Embryonic facial prominence (tissue), 1 donor: ENCODE data around the gene SSBP2.
"Not testable (repeated sequence)": the region's sequence is repeated elsewhere in the genome, so short reads cannot be mapped to it uniquely, and the experiment has no call there.

Experiments used
- DNase-seq: peaks from one replicate; pipeline ENCODE4 v3.0.0-alpha.2; 2016; ENCODE audit errors: extremely low spot score

Gene SSBP2

GRCh38 chr5:81729276-81729675 lies 21.6 kb downstream of the SSBP2 start:
- DNase-seq = no peak

- DNase-seq = no peak
These were observed 22.6 kb downstream of the SSBP2 start for GRCh38 chr5:81728301-81728700.

DNA sequence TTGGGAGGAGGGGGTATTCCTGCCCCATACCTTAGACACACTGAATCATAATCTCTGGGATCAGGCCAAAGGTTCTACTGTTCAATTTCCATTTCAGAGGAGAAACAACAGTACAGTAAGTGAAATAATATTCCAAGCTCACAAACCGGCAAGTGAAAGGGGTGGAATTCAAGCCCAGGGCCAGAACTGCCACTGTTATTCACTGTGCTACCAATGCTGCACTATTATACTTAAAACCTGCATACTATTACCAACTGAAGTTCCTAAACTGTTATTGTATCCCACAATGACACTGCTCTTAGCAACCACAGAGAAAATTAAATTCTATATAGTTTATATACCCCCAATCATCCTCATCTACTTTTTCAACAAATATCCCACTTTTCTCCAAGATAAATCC lies 24.6 kb downstream of the SSBP2 start:
- DNase-seq = no peak

DNA sequence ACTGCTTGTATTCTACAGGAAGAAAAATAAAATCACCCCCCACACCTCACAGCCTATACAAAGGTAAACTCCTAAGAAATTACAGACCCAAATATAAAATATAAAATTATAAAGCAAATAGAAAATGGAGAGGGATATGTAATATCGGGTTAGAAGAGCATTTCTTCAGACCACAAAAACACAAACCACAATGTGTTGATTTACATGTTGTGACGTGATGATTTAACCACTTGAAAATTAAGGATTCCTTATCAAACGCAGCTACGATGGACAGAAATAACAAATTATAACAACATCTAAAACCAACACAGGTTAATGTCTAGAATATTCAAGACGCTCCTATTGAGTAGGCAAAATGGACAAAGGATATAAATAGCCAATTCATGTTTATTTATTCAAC lies 26.3 kb downstream of the SSBP2 start:
- DNase-seq = no peak

DNA sequence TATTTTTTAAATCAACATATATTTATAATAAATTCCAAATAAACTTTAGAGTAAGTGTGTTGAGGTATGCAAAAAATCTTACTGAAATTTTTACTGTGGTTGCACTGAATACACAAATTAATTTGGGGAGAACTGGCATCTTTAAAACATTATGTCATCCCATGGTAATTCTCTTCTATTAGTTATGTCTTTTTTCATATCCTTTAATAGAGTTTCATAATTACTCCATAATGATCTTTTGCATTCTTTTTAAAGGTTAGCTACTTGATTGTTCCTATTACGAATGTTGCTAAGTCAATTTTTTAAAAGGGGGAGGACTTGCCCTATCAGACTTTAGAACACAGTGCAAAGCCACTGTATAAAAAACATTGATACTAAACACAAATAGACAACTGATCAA lies 26.8 kb downstream of the SSBP2 start:
- no peak for DNase-seq

DNA sequence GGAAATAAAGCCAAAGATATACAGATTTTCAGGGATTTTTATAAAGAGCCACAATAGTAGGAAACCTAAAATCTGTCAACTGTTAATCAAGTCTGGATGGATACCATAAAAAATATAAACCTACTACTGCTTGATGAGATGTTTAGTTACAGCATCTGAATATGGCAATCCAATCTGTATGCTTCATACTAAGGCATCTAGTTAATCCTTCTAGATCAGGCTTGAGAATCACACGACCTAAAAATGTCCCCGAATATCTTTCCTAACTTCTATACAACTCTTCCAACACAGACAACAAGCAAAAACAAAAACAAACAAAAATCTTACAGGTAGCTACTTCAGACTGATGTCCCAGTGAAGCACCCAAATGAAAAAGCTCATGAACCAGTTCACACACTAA lies 29.8 kb downstream of the SSBP2 start:
- DNase-seq = no peak

DNA sequence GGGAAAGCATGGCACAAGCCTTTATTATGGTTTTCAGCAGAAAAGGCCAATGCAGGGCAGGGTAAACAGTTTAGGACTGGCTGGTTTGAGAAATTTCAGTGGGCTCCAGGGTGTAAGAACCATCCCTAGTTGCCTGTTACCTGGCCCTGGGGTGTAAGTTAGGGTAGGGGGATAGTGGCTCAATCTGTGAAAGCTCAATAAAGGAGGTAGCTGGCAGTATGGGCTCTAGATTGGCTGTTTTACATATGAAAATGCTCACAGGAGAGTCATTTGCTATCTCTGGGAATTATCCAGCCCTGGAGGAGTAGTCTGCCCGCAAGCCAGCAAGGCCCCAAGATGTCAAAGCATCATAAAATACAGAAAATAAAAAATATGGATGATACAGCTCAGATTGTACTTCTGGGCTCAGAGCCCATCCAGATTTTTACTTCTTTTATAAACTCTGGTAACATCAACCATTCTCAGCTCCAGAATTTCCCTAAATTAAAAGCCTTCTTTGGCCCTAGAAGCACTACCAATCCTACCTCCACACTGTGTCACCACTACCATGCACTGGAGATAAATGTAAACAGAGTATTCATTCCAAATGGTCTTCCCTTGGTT lies 31.1 kb downstream of the SSBP2 start:
- DNase-seq = no peak

DNA sequence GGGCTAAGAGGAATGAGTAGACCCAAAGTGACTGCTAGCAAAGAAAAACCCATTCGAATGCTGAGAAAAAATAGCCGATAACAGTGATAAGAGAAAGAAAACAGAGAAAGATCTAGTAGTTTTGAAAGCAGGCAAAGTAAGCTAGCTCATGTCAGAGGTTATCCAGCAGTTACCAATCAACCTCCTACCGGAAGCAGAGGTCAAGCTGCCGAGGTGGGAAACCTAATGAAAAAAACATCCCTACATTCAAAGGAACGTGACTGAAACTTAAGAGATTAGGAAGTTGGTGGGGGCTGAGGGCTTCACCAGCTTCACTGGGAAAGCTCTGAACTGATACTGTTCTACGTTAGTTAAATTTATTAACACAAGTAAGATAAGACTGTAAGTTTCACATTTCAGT lies 32.6 kb downstream of the SSBP2 start:
- DNase-seq = no peak

GRCh38 chr5:81717860-81718259 lies 33.0 kb downstream of the SSBP2 start:
- DNase-seq = no peak

DNA sequence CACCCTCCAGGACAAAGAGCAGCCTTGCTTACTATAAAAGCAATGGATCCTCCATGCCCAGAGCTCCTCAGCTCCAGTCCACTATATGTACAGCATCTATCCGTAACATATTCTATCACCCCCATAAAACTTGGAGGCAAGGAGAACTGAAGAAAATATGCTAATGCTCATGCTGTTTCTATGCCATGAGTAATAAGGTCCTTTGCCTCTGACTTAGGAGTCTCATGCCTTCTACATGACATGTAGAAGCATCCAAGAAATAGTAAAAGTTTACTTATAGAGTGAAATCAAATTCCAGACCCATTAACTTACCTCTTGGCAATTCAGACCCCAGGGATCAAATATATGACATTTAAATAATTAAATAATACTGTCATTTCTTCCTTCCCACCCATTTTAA lies 33.7 kb downstream of the SSBP2 start:
- no peak for DNase-seq

GRCh38 chr5:81714076-81714475 lies 36.8 kb downstream of the SSBP2 start:
- DNase-seq = not testable (repeated sequence)

DNA sequence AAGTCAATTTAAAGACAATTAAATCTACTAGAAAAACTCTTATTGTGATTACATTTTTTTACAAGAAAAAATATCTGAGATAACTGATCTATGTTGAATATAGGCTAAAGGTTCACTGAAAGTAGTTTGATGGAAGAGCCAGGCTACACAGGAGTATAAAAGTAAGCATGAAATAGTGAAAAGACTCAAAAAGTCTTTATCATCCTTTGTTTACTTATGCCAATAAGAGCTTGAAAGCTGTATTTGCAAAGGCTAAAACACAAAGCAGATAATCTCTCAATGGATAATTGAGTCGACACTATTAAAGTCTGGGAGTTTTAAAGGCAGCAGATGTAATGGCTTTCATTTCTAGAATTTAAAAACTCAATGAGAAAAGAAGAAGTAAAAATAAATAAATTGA lies 42.0 kb downstream of the SSBP2 start:
- no peak for DNase-seq

DNA sequence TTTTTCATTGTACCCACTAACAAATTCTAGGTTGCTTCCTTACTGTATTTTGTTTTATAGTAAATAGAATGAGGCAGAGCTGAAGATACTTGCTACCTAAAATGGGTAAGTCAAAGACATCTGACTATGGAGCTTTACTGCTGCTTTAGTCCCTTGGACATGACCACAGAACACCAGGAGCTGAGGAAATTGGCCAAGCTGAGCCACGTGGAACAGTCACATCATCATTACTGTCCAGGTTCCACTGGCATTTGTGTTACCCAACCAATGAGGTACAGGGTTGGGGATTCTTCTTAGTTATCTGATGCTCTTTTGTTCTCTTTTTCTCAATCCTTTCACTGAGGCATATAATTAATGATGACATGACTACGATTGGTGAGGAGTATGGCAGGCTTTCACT lies 47.1 kb downstream of the SSBP2 start:
- no peak for DNase-seq

DNA sequence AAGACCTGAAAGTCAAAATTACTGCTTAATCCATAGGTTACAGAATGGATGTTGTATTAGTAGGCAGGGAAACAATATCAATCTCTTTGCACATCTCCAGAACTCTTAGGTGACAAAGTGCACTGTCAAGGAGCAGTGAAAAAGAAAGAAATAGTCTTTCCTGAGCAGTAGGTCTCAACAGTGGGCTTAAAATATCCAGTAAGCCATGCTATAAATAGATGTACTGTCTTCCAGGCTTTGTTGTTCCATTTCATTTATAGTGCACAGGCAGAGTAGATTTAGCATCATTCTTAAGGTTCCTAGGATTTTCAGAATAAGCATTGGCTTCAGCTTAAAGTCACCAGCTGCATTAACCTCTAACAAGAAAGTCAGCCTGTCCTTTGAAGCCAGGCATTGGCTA lies 50.7 kb downstream of the SSBP2 start:
- DNase-seq = no peak

- DNase-seq = no peak
These were observed 52.1 kb downstream of the SSBP2 start for GRCh38 chr5:81698813-81699212.

DNA sequence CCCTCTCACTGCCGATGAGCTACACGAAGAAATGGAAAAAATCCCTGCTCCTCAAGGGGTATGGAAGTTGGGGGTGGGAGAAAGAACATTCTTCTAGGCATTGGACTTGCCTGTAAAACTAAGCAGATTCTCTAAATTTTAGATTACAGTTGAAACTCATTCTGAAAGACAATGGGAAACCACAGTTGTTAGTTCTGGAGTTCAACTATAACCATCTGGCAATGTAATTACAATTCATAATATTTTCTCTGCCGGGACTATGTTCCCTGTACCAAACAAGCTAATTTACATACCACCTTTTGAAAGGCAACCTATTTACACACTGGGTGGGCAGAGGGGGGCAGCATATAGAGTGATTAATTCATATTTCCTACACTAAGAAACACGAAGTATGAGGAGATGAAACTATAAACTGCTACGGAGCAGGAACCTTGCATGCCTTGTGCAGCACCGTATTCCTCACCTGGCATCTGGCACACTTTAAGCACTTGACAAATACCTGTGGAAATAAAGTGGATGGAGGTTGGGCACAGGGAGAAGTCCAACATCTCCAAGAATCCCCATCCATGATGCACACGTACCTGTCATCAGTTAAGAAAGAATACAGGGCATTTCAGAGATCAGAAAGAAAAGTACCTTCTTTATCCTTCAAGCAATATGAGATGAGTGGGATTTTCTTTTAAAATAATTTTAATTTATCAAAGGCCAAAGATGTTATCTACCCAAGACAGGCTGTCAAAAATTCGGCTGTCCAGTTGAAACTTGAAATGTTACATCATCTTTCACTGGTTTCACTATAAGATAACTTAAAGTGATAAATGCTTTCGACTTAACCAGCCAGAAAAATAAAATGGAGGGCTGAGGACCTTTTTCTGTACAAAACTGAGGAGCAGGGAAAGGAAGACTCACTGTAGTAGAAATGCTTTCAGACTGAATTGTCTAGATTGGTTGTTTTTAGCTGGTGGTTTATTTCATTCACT lies 54.2 kb downstream of the SSBP2 start:
- DNase-seq = no peak

GRCh38 chr5:81694726-81695125 lies 56.2 kb downstream of the SSBP2 start:
- no peak for DNase-seq

- no peak for DNase-seq
These were observed 62.7 kb downstream of the SSBP2 start for GRCh38 chr5:81688215-81688614.

GRCh38 chr5:81687292-81687691 lies 63.6 kb downstream of the SSBP2 start:
- no peak for DNase-seq

- DNase-seq = no peak
These were observed 65.4 kb downstream of the SSBP2 start for GRCh38 chr5:81685471-81685870.

DNA sequence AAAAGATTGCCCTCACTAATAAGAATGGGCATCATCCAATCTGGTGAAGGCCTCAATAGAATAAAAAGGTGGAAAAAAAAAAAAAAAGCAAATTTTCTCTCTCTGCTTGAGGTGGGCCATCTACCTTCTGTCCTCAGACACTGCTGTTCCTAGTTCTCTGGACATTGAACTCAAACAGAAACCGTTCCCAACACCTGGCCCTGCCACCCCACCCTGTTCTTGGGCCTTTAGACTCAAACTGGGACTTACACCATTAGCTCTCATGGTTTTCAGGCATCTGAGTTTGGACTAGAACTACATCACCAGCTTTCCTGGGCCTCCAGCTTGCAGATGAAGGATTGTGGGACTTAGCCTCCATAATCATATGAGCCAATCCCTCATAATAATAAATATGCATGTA lies 71.0 kb downstream of the SSBP2 start:
- DNase-seq = no peak

DNA sequence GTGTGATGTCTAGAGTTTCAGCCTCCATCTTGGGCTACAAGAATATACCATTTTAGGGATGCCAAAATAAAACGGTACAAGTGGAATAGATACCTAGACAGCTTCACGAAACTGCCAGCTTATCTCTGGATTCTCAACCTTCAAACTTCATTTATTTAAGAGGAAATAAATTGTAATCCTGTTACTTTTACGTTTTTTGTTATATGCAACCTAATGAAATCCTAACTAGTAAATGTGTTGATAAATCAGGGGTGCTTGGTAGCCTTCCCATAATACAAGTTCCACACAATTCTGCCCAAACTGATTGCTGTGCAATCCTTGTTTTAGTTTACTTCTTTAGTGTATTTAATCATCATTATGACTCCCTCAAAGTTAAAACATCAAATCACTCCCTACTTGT lies 75.5 kb downstream of the SSBP2 start:
- DNase-seq = no peak

DNA sequence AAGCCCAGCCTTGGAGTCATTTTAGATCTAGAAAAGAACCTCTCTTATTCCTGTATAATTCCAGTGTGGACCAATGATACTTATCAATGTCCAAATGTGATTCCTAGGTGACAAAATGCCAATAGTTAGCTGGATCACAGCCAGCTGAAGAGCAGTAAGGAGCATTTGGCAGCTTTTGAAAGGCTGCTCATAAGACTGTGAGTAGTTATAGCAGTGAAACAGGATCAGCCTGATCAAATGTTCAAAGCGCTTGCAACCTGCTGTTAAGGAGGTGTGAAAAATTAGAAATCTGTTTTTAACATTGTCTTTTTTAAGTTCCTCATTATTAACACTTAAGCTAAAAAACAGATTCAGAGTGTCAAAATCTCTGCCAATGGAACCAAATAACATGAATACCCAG lies 85.1 kb downstream of the SSBP2 start:
- DNase-seq = no peak
